AG04449 (cell line): ENCODE data around the gene COIL.

Experiments used
- CTCF ChIA-PET: fragments of 350-600 bp; formaldehyde crosslinking; extraction: SDS; loops from one replicate; lab custom pipeline; 2021; ENCODE audit warnings: antibody characterized with exemption; lab: Yijun Ruan, JAX
- POLR2A ChIA-PET: fragments of 400-600, 350-600 bp; formaldehyde crosslinking; extraction: SDS; loops from one replicate; lab custom pipeline; 2020; ENCODE audit warnings: antibody characterized with exemption, inconsistent platforms; lab: Yijun Ruan, JAX
- DNase-seq: peaks from one replicate; pipeline ENCODE4 v3.0.0-alpha.2; 2010; ENCODE audit warnings: low read depth, low spot score
- H3K4me3 ChIP-seq: 2 replicates; pipeline ENCODE4 v1.5.1; 2011; ENCODE audit warnings: low read depth, mild to moderate bottlenecking, control low read depth, low read length
- TF ChIP-seq, protein P1 (sequence below): IDR thresholded peaks from one replicate; pipeline ENCODE4 v1.5.1; 2011; ENCODE audit warnings: mild to moderate bottlenecking, moderate library complexity, low read length, control low read depth, inconsistent platforms; ENCODE audit not compliant: insufficient read depth; ENCODE audit errors: missing control alignments

COIL gene

DNA sequence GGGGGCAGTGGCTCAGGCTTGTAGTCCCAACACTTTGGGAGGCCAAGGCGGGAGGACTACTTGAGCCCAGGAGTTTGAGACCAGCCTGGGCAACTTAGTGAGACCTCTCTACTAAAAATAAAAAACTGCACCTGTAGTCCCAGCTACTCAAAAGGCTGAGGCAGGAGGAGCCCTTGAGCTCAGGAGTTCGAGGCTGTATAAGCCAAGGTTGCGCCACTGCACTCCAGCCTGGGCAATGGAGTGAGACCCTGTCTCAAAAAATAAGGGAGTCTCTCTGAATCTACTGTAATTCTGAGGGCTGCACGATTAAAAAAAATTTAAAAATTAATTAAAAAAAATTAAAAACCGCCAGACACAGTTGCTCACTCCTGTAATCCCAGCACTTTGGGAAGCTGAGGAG lies 3.9 kb downstream of the COIL start:
- ChIA-PET POLR2A (no interaction called here), CTCF (interaction anchor here (1.0 kb wide), 1 partner anchor 12 kb away, joined by 3 read pairs; no protein-coding TSS in a partner anchor)
- TF ChIP-seq, protein P1, sequence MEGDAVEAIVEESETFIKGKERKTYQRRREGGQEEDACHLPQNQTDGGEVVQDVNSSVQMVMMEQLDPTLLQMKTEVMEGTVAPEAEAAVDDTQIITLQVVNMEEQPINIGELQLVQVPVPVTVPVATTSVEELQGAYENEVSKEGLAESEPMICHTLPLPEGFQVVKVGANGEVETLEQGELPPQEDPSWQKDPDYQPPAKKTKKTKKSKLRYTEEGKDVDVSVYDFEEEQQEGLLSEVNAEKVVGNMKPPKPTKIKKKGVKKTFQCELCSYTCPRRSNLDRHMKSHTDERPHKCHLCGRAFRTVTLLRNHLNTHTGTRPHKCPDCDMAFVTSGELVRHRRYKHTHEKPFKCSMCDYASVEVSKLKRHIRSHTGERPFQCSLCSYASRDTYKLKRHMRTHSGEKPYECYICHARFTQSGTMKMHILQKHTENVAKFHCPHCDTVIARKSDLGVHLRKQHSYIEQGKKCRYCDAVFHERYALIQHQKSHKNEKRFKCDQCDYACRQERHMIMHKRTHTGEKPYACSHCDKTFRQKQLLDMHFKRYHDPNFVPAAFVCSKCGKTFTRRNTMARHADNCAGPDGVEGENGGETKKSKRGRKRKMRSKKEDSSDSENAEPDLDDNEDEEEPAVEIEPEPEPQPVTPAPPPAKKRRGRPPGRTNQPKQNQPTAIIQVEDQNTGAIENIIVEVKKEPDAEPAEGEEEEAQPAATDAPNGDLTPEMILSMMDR = no peak
- no peak for DNase-seq
- H3K4me3 ChIP-seq = no peak overlapping the region

DNA sequence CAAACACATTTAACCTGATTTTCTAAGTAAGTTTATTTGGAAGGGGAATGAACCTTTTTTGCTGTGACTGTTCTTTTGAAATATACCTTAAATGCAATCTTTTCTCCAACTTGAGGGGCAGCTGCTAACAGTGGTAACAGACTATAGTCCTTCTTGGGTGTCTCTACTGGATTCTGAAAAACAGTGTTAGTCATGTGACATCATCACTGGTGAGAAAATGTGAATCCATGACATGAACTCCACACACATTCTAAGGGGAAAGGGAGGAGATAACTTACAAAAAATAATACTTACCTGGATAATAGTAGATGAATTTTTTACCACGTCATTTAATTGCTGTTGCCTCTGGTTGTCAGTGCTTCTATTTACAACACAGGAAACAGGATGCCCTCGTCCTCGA lies 11.3 kb downstream of the COIL start:
- TF ChIP-seq, protein P1 = no peak
- ChIA-PET POLR2A (no interaction called here), CTCF (interaction anchor here (0.9 to 1.6 kb wide), 3 partner anchors 9 to 130 kb away, joined by 3 to 9 read pairs (median 4); partner anchors contain the start of gene COIL)
- H3K4me3 ChIP-seq = no peak overlapping the region
- no peak for DNase-seq

DNA sequence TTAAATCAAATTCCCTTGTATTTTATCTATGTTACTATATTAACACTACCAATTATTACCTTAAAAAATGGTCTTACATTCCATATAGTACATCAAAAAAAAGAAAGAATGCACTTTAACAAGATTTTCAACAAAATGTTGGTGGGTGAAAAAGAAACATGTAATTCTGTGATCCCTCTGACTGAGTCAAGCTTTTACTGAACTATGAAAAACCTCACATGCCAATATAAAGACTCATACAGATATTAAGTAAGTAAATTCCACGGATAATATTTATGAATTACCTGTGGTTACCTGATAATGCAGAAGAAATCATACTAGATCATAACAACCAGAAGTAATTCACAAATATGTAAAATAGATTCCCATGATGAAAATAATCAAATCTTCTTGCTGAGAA lies 12.4 kb downstream of the COIL start:
- no peak overlapping the region for H3K4me3 ChIP-seq
- POLR2A ChIA-PET = no interaction called here
- DNase-seq = no peak
- TF ChIP-seq, protein P1 = no peak
- CTCF ChIA-PET = interaction anchor here (1.2 to 1.6 kb wide), 2 partner anchors 12 to 129 kb away, joined by 4 to 9 read pairs; partner anchors contain the start of gene COIL

DNA sequence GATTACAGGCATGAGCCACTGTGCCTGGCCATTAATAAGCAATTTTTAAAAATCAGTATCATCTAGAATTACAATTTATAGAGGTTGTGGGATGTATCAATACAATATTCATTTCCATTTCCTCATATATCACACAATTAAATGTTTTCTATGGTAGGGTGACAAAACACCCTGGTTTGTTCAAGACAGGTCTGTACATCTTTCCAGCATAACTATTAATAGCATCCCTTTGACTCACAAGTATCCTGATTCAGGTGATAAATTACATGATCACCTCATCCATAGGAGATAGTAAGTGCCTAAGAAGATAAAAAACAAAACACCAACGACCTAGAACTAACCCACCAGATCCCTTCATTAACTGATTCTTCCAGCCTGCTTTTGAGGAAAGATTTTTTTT lies 13.1 kb downstream of the COIL start:
- DNase-seq = no peak
- CTCF ChIA-PET = interaction anchor here (8.8 kb wide), 1 partner anchor 127 kb away, joined by 258 read pairs; no protein-coding TSS in a partner anchor
- no peak overlapping the region for H3K4me3 ChIP-seq
- POLR2A ChIA-PET = no interaction called here
- TF ChIP-seq, protein P1 = no peak

DNA sequence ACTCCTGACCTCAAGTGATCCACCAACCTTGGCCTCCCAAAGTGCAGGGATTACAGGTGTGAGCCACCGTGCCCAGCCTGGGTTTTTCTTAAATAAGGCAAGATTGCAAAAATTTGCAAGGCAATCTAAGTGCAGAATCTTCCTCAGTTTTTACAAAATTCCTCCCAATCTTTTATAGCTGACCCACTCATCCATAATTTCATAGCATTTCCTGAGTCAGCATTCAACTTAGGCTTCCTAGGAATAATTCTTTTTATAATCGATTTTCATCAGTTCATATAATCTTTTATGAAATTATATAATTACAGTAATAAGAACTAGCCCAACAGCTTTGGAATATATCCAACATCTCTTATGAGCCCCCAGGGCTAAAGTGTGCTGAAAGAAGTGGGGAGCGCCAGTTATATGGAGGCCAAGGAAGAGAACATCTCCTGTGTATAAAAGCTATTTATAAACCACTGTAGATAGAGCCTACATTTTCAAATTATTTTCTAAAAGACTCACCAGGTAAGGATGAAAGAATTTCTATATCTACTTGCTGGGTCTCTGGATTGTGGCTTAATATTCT lies 14.8 kb downstream of the COIL start:
- no peak overlapping the region for H3K4me3 ChIP-seq
- CTCF ChIA-PET = interaction anchor here (1.2 to 8.8 kb wide), 4 partner anchors 9 to 126 kb away, joined by 3 to 258 read pairs (median 5); partner anchors contain the start of gene COIL
- TF ChIP-seq, protein P1 = no peak
- DNase-seq = no peak
- POLR2A ChIA-PET = no interaction called here

DNA sequence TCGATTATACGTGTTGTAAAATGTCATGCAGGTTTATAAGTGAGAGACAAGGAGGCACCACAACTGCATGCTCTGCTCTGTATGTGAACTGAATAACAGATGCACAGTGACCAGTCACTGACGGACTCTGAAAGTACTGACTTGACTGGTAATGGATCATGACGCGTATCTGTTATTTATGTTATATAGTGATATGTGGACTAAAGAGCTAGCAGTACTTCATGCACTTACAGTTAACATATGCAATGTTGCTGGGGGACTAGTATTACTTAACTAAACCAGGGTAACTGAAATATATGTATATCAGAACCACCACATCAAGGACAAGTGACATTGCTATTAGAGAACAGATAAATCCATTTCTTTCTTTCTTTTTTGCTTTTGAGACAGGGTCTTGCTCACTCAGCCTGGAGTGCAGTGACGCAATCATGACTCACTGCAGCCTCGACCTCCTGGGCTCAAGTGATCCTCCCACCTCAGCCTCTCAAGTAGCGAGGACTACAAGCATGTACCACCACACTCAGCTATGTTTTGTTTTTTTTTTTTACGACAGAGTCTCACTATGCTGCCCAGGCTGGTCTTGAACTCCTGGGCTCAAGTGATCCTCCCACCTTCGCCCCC lies 17.2 kb downstream of the COIL start:
- ChIA-PET CTCF (interaction anchor here (0.9 to 8.8 kb wide), 4 partner anchors 11 to 123 kb away, joined by 3 to 258 read pairs (median 8); no protein-coding TSS in a partner anchor), POLR2A (no interaction called here)
- no peak for DNase-seq
- TF ChIP-seq, protein P1 = no peak
- no peak overlapping the region for H3K4me3 ChIP-seq
